GM06990 (cell line): ENCODE measurements around the gene MAIP1.

ENCODE experiments used
- DNase-seq: peaks from one replicate; pipeline ENCODE4 v3.0.0-alpha.2; 2011; ENCODE audit not compliant: insufficient read length; ENCODE audit errors: extremely low read depth
- H3K27me3 ChIP-seq: replicated peaks from 2 replicates; pipeline ENCODE4 v1.6.0; 2011; ENCODE audit warnings: low read length; ENCODE audit not compliant: control insufficient read depth, insufficient read depth
- H3K36me3 ChIP-seq: 2 replicates; pipeline ENCODE4 v1.5.1; 2011; ENCODE audit warnings: low read length; ENCODE audit not compliant: control insufficient read depth, insufficient read depth
- H3K4me3 ChIP-seq: replicated peaks from 2 replicates; pipeline ENCODE4 v1.5.1; 2011; ENCODE audit warnings: low read depth, mild to moderate bottlenecking, control low read depth, low read length
- CTCF ChIP-seq: IDR thresholded peaks from 2 replicates; pipeline ENCODE4 v1.5.1; 2011; ENCODE audit warnings: low read length, control low read depth, mild to moderate bottlenecking, inconsistent platforms; ENCODE audit not compliant: insufficient read depth, poor library complexity, severe bottlenecking

The MAIP1 gene

GRCh38 chr2:199991691-199992090, 36.3 kb downstream of the MAIP1 start:
- Histone ChIP-seq H3K36me3 (no peaks in the 10 kb centered on the region), H3K4me3 (no peak overlapping the region), H3K27me3 (no peaks in the 10 kb centered on the region)
- no peak for TF ChIP-seq CTCF
- no peak for DNase-seq

- Histone ChIP-seq H3K36me3 (no peaks in the 10 kb centered on the region), H3K27me3 (no peaks in the 10 kb centered on the region), H3K4me3 (no peak overlapping the region)
- no peak for TF ChIP-seq CTCF
- DNase-seq: no peak
These were observed 36.9 kb downstream of the MAIP1 start for GRCh38 chr2:199992296-199992695.

- Histone ChIP-seq H3K4me3 (no peak overlapping the region), H3K27me3 (no peaks in the 10 kb centered on the region), H3K36me3 (no peaks in the 10 kb centered on the region)
- TF ChIP-seq CTCF: no peak
- no peak for DNase-seq
These were observed 39.0 kb downstream of the MAIP1 start for GRCh38 chr2:199994371-199994770.

- DNase-seq: no peak
- TF ChIP-seq CTCF: no peak
- Histone ChIP-seq H3K27me3 (no peaks in the 10 kb centered on the region), H3K36me3 (no peaks in the 10 kb centered on the region), H3K4me3 (no peak overlapping the region)
These were observed 39.5 kb downstream of the MAIP1 start for GRCh38 chr2:199994896-199995295.

GRCh38 chr2:199997296-199997695, 41.9 kb downstream of the MAIP1 start:
- no peak for DNase-seq
- Histone ChIP-seq H3K4me3 (no peak overlapping the region), H3K27me3 (no peaks in the 10 kb centered on the region; the same call in 1 of the 2 replicates), H3K36me3 (no peaks in the 10 kb centered on the region)
- TF ChIP-seq CTCF: no peak

- no peak for DNase-seq
These were observed 43.8 kb downstream of the MAIP1 start for GRCh38 chr2:199999166-199999565.

More at GRCh38 chr2:199999166-199999565, 43.8 kb downstream of the MAIP1 start:
- Histone ChIP-seq H3K27me3 (no peaks in the 10 kb centered on the region; the same call in 1 of the 2 replicates), H3K4me3 (no peak overlapping the region), H3K36me3 (no peaks in the 10 kb centered on the region)
- no peak for TF ChIP-seq CTCF
